Suppressor macrophage (primary cell): ENCODE results near the gene TBX10.
"Not testable (repeated sequence)": the region's sequence is repeated elsewhere in the genome, so short reads cannot be mapped to it uniquely, and the experiment has no call there.

Source experiments
- DNase-seq, 4 experiments: peaks; one replicate each; pipeline ENCODE4 v3.0.0-alpha.2; 2020 to 2022

Gene TBX10

GRCh38 chr11:67599149-67599548, 40.4 kb downstream of the TBX10 start:
- no peak for DNase-seq

- DNase-seq, result not testable (repeated sequence)
These were observed 41.6 kb downstream of the TBX10 start for GRCh38 chr11:67597963-67598362.

- not testable (repeated sequence) for DNase-seq
These were observed 42.1 kb downstream of the TBX10 start for GRCh38 chr11:67597458-67597857.

DNA sequence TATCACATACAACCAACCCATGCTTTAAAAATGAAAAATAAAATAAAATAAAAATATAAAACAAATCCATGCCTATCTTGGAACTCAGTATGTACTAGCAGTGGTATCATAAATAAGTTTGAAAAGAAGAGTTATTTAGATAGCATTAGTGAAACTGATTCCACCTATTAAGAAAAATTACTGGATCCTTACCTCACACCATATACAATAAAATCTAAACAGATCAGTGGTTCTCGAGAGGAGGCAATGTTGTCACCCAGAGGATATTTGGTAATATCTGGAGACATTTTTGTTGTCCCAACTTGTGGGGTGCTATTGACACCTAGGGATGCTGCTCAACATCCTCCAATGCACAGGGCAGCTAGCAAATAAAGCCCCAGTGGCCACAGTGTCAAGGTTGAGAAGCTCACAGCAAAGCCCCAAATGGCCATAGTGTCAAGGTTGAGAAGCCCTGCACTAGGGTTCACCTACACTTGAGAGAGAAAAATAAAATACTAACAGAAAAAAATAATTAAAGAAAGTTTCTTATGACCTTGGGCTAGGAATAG, 42.7 kb downstream of the TBX10 start:
- no peak for DNase-seq

GRCh38 chr11:67594480-67594879, 45.1 kb downstream of the TBX10 start:
- no peak for DNase-seq

GRCh38 chr11:67593565-67593905, 46.0 kb downstream of the TBX10 start:
- DNase-seq, result no peak

DNA sequence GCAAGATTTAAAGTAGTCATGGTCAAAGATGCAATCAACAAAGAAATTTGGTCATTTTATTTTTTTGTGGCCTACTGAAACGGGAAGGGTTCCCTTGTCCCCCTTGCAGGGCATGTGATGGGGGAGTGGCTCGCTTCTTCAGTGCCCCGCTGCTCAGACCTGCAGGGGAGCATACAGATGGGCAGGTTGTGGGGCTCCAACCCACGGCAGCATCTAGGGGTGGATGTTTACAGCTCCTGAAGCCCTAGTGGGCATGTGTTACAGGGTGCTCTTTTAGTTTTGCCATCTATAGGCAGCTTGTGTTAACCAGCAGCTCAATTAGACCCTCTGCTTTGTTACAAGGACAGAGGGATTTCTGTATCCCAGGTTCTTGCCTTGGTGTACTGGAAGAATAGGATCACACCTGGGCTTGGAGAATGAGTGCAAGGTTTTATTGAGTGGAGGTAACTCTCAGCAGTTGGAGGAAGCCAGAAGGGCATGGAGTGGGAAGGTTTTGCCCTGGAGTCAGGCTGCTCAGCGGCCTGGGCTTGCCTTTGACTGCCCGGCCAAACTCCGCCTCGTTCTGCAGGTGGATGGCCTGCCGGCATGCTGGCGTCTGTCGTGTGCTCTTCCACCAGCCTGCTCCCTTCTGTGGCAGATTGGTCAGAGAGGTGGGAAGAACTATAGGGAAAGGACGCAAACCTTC, 46.5 kb downstream of the TBX10 start:
- no peak for DNase-seq

DNA sequence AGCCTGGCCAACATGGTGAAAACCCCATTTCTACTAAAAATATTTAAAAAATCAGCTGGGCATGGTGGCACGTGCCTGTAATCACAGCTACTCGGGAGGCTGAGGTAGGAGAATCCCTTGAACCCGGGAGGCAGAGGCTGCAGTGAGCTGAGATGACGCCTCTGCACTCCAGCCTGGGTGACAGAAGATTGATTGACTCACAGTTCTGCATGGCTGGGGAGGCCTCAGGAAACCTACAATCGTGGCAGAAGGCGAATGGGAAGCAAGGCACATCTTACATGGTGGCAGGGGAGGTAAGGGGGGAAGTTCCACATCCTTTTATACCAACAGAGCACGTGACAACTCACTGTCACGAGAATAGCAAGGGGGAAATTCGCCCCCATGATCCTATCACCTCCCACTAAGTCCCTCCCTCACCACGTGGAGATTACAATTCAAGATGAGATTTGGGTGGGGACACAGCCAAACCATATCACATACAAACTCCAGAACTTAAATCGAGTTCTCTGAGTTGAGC, 50.6 kb downstream of the TBX10 start:
- DNase-seq, result not testable (repeated sequence)

- no peak for DNase-seq
These were observed 51.4 kb downstream of the TBX10 start for GRCh38 chr11:67588136-67588503.

GRCh38 chr11:67586568-67587250, 52.9 kb downstream of the TBX10 start:
- DNase-seq, result no peak

DNA sequence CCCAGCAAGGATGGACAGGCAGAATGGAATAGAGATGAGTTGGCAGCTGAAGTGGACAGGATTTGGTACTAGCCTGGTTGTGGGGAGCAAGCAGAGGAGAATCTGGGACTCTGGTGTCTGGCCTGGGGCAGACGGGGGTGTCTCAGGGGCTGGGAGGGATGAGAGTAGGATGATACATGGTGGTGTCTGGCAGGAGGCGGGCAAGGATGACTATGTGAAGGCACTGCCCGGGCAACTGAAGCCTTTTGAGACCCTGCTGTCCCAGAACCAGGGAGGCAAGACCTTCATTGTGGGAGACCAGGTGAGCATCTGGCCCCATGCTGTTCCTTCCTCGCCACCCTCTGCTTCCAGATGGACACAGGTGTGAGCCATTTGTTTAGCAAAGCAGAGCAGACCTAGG, 53.7 kb downstream of the TBX10 start:
- DNase-seq, result no peak

DNA sequence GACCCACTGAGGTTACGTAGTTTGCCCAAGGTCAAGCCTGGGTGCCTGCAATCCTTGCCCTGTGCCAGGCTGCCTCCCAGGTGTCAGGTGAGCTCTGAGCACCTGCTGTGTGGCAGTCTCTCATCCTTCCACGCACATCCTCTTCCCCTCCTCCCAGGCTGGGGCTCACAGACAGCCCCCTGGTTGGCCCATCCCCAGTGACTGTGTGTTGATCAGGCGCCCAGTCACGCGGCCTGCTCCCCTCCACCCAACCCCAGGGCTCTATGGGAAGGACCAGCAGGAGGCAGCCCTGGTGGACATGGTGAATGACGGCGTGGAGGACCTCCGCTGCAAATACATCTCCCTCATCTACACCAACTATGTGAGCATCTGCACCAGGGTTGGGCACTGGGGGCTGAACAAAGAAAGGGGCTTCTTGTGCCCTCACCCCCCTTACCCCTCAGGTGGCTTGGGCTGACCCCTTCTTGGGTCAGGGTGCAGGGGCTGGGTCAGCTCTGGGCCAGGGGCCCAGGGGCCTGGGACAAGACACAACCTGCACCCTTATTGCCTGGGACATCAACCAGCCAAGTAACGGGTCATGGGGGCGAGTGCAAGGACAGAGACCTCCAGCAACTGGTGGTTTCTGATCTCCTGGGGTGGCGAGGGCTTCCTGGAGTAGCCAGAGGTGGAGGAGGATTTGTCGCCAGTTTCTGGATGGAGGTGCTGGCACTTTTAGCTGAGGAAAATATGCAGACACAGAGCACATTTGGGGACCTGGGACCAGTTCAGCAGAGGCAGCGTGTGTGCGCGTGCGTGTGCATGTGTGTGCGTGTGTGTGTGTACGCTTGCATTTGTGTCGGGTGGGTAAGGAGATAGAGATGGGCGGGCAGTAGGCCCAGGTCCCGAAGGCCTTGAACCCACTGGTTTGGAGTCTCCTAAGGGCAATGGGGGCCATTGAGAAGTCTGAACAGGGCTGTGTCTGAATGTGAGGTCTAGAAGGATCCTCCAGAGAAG, 54.4 kb downstream of the TBX10 start:
- no peak for DNase-seq

- DNase-seq, result peak; percentile 72 to 91 (median 86)
These were observed 55.2 kb downstream of the TBX10 start for GRCh38 chr11:67584205-67584880.

- DNase-seq, result peak; percentile 86 to 94 (median 90)
These were observed 56.0 kb downstream of the TBX10 start, which contains the start of gene GSTP1 for GRCh38 chr11:67583247-67584204. GSTP1 (plus strand) TSS chr11:67583812; CDS start chr11:67583844, 32 bp downstream.

DNA sequence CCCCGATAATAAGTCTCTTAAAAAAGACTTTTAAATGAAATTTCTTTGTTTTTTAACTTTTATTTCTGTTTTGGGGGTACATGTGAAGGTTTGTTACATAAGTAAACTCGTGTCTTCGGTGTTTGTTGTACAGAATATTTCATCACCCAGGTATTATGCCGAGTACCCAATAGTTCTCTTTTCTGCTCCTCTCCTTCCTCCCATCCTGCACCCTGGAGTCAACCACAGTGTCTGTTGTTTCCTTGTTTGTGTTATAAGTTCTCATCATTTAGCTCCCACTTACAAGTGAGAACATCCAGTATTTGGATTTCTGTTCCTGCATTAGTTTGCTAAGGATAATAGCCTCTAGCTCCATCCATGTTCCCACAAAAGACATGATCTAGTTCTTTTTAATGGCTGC, 57.6 kb downstream of the TBX10 start:
- DNase-seq, result no peak

- DNase-seq, result no peak
These were observed 58.1 kb downstream of the TBX10 start for GRCh38 chr11:67581469-67581868.
